ENCODE data around the gene NHSL1.
A peak's percentile ranks its signal among the peaks of the same experiment; 100 is the strongest.
"Not testable (repeated sequence)": the region's sequence is repeated elsewhere in the genome, so short reads cannot be mapped to it uniquely, and the experiment has no call there.

The NHSL1 gene

DNA sequence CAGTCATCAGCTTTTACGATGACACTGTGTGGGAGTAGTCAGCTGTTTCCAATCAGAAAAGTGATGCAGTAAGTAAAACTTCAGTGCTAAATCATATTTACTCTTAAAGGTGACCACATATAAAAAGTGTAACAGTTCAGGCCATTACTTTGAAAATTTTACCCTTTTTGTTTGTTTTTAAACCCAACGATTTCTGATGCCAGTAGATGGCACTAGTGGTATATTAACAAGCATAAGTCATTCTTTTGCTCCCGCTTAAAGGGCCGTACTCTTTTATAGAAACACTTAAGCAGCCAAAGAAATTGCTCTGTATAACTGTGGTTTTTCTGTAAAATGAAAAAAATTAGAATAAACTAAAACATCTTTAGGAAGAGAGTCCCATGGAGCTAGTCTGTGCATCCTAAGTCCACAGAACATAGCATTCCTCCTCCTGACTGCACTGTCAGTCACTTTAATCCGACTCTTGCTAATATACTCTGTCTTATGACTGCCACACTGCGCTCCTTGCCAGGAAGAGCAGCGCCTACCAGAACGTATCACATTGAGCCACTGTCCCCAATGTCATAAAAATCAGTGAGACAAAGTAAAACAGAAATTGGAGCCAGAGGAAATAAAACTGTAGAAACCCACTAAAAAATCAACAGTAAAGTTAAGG lies 70.2 kb downstream of the NHSL1 start:
- DNase-seq (ENCODE audit: low read depth in 2 of 2), result peak; percentile 15 to 23

GRCh38 chr6:138427701-138428100 lies 71.6 kb downstream of the NHSL1 start:
- DNase-seq (ENCODE audit: low read depth in 2 of 2), result no peak

DNA sequence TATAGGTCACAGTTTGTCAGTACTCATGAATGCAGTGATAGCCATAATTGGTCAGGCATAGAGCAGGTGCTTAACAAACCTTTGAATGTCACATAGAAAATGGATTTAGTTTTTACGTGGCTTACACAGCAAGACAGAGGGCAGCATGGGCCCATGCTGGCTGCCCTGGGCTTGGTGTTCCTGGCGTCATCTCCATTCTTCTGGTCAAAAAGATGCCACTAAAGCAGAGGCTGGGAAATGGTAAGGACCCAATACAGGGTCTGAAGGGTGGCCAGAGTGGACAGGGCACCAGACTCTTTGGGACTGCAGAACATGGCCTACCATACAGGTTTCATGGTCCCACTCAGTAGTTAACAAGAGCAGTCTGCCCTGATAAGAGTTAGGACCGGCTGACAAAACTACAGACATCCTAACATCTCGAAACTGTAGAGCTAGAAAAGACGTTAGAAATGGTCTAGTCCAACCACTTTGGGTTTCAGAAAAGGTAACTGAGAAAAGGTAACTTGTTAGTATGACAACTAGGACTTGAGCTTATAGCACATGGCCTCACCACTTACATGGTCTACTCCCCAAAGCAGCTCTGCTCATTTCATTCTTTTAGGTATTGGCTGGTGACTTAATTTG lies 72.7 kb downstream of the NHSL1 start:
- no peak for DNase-seq (ENCODE audit: low read depth in 2 of 2)

DNA sequence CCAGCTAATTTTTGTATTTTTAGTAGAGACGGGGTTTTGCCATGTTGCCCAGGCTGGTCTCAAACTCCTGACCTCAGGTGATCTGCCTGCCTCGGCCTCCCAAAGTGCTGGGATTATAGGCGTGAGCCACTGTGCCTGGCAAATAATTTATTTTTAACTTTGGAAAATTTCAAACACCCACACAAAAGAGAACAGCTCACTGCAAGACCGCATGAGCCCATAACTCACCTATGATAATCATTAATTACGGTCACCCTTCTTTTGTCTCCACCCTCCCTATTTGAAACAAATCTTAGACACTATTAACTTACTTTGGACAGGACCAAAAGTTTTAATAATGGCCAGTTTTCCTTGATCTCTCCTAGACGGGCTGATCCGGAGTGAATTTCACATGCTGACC lies 74.0 kb downstream of the NHSL1 start:
- not testable (repeated sequence) for DNase-seq (ENCODE audit: low read depth in 2 of 2)

DNA sequence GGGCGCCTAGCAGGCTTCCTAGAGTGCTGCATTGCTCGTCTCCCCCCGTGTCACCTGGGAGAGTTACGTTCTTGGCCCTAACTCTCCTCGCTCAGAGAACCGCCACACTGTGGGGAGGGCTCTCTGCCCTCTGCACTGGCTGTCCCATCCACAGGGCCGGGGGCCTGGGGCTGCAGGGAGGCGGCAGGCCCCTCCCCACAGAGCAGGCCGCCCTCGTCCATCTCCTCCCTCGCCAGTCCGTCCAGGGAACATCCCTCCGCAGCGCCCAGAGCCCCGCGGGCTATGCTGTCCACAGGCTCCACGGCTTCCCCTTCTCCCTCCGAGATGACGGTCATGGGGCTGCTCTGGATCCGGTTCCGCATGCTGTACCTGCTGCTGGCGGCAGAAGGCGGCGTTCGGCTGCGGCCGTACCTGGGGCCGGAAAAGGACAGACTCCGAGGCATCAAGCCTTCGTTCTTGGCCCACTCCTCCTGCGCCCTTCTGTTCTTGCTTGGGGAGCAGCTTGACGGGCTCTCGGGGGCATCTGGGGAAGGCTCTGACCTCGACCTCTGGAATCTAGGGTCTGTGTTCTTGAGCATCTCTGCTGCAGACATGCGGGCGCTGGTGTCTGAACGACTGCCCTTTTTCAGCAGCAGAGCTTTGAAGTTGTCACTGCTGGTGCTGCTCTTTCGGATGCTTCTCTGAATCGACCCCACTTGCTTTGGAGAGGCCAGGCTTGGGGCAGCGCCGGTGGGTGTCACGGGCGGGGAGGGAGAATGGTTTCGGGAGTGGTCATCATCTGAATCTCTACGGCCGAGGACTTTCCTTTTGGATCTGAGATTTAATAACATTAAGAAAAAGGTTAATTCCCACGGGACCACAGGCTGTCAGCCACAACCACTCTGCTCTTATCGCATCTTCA lies 75.0 kb downstream of the NHSL1 start:
- no peak for DNase-seq (ENCODE audit: low read depth in 2 of 2)

DNA sequence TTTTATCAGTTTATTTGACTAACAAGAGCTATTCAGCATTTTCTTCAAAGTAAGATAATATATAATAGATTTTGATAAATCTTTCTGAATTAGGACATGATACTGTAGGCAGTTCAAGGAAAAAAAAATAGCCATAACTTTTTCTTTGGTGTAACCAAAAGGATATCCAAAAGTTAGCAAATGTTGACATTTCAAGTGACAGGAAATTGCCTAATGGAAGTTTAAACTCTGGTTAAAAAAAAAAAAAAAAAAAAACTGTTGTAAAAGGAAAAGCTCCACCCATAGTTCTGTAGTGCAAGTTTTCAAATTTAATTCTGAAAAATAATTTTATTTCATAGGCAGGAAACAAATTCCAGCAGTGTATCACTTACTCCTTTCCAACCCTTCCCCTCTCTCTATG lies 76.4 kb downstream of the NHSL1 start:
- DNase-seq (ENCODE audit: low read depth in 2 of 2), result no peak

- no peak for DNase-seq (ENCODE audit: low read depth in 2 of 2)
Observed at GRCh38 chr6:138421608-138422007, 77.7 kb downstream of the NHSL1 start.

- DNase-seq (ENCODE audit: low read depth in 2 of 2), result no peak
Observed at GRCh38 chr6:138421089-138421488, 78.2 kb downstream of the NHSL1 start.

- no peak for DNase-seq (ENCODE audit: low read depth in 2 of 2)
Observed at GRCh38 chr6:138420356-138420755, 78.9 kb downstream of the NHSL1 start.

DNA sequence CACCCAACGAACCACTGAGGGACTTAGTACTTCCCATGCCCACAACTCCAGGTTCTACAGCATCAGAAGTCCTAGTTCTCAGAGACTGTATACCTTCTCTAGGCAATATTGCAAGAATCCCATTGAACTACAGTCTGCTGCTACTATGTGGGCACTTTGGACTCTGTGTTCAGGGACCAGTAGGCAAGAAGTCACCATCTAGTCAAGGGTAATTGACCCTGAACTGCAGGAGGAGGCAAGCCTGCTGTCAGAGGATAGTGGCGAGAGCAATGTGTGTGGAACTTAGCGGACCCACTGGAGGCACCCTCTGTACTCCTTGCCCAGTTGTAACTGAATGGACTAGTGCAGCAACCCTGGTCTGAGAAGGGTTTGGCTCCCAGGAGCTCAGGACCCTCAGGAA lies 79.5 kb downstream of the NHSL1 start:
- DNase-seq (ENCODE audit: low read depth in 2 of 2), result no peak

- DNase-seq (ENCODE audit: low read depth in 2 of 2), result no peak
Observed at GRCh38 chr6:138418118-138418742, 81.1 kb downstream of the NHSL1 start.

DNA sequence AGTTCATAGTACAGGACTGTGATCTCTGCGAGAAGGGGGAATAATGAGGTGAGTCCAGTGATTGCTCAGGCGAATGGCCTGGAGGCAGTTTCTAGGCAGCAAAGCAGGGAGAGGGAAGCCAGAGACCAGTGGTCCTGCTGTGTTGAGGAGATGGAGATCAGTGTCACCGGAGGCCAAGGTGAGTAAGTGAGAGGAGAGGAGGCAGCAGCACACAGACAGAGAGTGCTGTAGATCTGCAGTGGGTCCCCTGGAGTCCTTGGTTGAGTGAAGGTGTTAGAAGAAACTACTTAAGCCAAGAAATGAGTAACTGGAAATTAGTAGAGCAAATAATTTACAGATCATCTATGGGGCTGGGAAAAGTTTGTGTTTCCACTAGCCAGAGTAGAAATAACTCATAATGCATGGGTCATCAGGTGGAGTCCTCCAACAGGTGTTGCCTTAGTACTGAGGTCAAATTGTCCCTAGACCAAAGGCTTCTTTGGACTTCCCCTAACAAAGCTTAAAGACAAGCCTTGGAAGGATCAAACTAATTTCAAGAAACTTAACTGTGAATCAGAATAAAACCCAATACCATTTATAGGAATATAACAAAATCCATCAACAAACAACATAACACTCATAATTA lies 81.7 kb downstream of the NHSL1 start:
- DNase-seq (ENCODE audit: low read depth in 2 of 2), result no peak

- DNase-seq (ENCODE audit: low read depth in 2 of 2), result no peak
Observed at GRCh38 chr6:138416206-138416605, 83.1 kb downstream of the NHSL1 start.

DNA sequence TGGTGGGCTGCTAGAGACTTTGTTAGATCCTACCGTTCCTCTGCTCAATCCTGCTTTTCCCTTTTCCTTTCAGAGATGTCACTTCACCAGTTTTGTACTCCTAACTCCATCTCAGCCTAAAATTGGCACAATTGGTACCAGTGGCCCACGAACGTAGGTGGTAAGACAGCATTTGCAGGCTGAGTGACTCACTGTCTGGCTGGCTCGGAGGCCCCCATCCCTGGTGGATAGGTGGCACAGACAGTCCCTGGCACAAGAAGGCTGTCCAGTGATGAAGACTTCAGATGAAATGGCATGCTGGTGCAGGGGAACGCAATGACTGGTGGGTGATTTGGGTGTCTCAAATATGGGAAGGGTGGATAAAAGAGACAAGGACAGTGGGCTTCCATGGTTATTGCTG lies 84.2 kb downstream of the NHSL1 start:
- DNase-seq (ENCODE audit: low read depth in 2 of 2), result no peak

GRCh38 chr6:138410972-138411880 lies 88.1 kb downstream of the NHSL1 start:
- peak in 1 of 2 experiments; percentile 4 for DNase-seq (ENCODE audit: low read depth in 2 of 2)

DNA sequence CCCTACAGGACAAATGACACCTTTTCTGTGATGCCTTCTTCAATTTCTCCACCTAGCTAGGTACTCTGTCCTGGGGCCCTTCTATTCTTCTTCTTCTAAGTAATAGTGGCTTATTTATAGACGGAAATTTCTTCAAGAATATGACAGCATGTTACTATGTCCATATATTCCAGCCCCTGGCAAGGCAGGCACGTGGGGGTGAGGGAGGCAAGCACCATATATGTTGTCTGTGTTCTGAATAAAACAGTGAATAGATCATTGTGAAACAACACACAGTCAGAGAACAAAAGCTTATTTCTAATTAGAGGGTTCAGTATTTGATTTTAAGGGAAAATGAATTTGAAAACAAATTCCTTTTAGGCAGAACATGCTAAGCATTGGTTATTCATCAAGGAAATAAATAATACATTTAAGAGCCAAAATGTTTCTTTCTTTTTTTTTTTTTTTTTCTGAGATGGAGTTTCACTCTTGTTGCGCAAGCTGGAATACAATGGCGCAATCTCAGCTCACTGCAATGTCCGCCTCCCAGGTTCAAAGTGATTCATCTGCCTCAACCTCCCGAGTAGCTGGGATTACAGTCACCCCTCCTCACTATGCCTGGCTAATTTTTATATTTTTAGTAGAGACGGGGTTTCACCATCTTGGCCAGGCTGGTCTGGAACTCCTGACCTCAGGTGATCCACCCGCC lies 89.1 kb downstream of the NHSL1 start:
- DNase-seq (ENCODE audit: low read depth in 2 of 2), result peak; percentile 8 to 21

DNA sequence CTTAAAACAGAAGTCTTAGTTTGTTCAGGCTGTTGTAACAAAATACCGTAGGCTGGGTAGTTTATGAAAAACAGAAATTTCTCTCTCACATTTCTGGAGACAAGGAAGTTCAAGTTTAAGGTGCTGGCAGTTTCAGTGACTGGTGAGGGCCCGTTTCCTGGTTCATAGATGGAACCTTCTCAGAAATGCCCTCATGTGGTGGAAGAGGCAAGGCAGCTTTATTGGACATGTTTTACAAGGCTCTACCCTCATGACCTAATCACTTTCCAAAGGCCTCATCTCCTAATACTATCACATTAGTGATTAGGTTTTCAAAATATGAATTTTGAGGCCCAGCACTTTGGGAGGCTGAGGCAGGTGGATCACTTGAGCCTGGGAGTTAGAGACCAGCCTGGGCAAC lies 92.9 kb downstream of the NHSL1 start:
- no peak for DNase-seq (ENCODE audit: low read depth in 2 of 2)

GRCh38 chr6:138405816-138406413 lies 93.4 kb downstream of the NHSL1 start:
- no peak for DNase-seq (ENCODE audit: low read depth in 2 of 2)

DNA sequence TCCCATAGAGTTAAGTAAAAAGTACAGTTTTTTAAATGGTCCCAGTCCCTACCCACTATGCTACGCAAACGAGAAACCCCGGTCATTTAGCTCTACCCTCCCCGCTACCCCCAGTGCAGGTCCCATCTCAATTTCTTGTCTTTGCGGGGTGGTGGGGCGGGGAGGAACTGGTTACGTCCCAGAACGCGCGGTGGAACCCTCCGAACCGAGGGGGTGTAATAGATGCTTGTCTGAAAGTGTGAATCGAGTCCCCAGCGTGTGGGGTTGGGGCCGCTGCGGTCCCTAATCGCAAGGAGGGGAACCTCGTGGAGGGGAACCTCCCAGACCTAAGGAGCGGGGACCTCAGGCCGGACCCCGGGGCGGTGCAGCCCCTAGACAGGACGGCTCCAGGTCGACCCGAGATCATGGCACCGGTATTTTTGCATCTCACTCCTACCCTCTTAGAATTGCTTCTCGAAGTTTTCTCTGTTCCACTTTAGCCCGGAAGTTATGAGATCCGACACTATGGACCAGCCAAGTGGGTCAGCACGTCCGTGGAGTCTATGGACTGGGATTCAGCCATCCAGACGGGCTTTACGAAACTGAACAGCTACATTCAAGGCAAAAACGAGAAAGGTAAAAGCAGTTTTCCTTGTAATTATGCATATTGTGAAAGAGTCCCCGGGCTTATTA lies 94.5 kb downstream of the NHSL1 start:
- DNase-seq (ENCODE audit: low read depth in 2 of 2), result no peak

Measured in fibroblast of skin of left biceps (primary cell).